ENCODE measurements around the gene CNBP. TPM values are rescaled to one million over a fixed set of nuclear protein-coding genes. Genes with fewer than 3 reads are reported as not detected.

Gene CNBP
- total and polyA plus RNA-seq, 2 of the 13 experiments (the other 11 are each of a cell fraction or from before 2014, with no cell fraction given) = 282 to 354 TPM

GRCh38 chr3:129183569-129184395 is at the start of gene CNBP (continued):
- TF ChIP-seq PRMT3 (CRISPR knock-in tag; IDR thresholded peaks at IDR 0.05; ENCODE audit: borderline replicate concordance, low read depth) (no peak), TERF1 (CRISPR knock-in tag; IDR thresholded peaks at IDR 0.05) (no peak), SP4 (CRISPR knock-in tag; IDR thresholded peaks at IDR 0.05) (peak; percentile 82; the same call in 1 of the 2 replicates), ZNF724P (CRISPR knock-in tag; IDR thresholded peaks at IDR 0.05; ENCODE audit: borderline replicate concordance) (peak; percentile 3; the same call in 1 of the 2 replicates), ZNF143 (CRISPR knock-in tag; IDR thresholded peaks at IDR 0.05) (peak; percentile 89), ZNF44 (CRISPR knock-in tag; IDR thresholded peaks at IDR 0.05) (no peak; the same call in 1 of the 2 replicates), RELA (CRISPR knock-in tag; IDR thresholded peaks at IDR 0.05) (no peak; the same call in 1 of the 2 replicates), ZNF282 (IDR thresholded peaks at IDR 0.05; ENCODE audit: partially characterized antibody) (no peak), SALL2 (CRISPR knock-in tag; IDR thresholded peaks at IDR 0.05) (peak; percentile 91; the same call in 1 of the 2 replicates), ZBTB46 (CRISPR knock-in tag; IDR thresholded peaks at IDR 0.05; ENCODE audit: borderline replicate concordance) (no peak), GRHL1 (CRISPR knock-in tag; conservative IDR thresholded peaks at IDR 0.05) (no peak), GABPA (IDR thresholded peaks at IDR 0.05; ENCODE audit: low read depth, low read length) (no peak), GABPA (CRISPR knock-in tag; IDR thresholded peaks at IDR 0.05; ENCODE audit: low read depth) (no peak), U2AF2 (IDR thresholded peaks at IDR 0.05; ENCODE audit: low read depth, low read length) (no peak)
- TF ChIP-seq, protein P1, sequence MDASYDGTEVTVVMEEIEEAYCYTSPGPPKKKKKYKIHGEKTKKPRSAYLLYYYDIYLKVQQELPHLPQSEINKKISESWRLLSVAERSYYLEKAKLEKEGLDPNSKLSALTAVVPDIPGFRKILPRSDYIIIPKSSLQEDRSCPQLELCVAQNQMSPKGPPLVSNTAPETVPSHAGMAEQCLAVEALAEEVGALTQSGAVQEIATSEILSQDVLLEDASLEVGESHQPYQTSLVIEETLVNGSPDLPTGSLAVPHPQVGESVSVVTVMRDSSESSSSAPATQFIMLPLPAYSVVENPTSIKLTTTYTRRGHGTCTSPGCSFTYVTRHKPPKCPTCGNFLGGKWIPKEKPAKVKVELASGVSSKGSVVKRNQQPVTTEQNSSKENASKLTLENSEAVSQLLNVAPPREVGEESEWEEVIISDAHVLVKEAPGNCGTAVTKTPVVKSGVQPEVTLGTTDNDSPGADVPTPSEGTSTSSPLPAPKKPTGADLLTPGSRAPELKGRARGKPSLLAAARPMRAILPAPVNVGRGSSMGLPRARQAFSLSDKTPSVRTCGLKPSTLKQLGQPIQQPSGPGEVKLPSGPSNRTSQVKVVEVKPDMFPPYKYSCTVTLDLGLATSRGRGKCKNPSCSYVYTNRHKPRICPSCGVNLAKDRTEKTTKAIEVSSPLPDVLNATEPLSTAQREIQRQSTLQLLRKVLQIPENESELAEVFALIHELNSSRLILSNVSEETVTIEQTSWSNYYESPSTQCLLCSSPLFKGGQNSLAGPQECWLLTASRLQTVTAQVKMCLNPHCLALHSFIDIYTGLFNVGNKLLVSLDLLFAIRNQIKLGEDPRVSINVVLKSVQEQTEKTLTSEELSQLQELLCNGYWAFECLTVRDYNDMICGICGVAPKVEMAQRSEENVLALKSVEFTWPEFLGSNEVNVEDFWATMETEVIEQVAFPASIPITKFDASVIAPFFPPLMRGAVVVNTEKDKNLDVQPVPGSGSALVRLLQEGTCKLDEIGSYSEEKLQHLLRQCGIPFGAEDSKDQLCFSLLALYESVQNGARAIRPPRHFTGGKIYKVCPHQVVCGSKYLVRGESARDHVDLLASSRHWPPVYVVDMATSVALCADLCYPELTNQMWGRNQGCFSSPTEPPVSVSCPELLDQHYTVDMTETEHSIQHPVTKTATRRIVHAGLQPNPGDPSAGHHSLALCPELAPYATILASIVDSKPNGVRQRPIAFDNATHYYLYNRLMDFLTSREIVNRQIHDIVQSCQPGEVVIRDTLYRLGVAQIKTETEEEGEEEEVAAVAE (CRISPR knock-in tag; IDR thresholded peaks at IDR 0.05; ENCODE audit: borderline replicate concordance) = no peak; the same call in 1 of the 2 replicates
- TF ChIP-seq, protein P2, sequence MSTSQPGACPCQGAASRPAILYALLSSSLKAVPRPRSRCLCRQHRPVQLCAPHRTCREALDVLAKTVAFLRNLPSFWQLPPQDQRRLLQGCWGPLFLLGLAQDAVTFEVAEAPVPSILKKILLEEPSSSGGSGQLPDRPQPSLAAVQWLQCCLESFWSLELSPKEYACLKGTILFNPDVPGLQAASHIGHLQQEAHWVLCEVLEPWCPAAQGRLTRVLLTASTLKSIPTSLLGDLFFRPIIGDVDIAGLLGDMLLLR (CRISPR knock-in tag; IDR thresholded peaks at IDR 0.05) = peak; percentile 92
- TF ChIP-seq, protein P3, sequence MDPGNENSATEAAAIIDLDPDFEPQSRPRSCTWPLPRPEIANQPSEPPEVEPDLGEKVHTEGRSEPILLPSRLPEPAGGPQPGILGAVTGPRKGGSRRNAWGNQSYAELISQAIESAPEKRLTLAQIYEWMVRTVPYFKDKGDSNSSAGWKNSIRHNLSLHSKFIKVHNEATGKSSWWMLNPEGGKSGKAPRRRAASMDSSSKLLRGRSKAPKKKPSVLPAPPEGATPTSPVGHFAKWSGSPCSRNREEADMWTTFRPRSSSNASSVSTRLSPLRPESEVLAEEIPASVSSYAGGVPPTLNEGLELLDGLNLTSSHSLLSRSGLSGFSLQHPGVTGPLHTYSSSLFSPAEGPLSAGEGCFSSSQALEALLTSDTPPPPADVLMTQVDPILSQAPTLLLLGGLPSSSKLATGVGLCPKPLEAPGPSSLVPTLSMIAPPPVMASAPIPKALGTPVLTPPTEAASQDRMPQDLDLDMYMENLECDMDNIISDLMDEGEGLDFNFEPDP (CRISPR knock-in tag; conservative IDR thresholded peaks at IDR 0.05) = no peak; the same call in 1 of the 2 replicates

All from HepG2 (cell line).